HG03442 (cell line): ENCODE data around the gene KIF7.
"Not testable (repeated sequence)": the region's sequence is repeated elsewhere in the genome, so short reads cannot be mapped to it uniquely, and the experiment has no call there.

ENCODE experiments used
- ATAC-seq: cut with Tn5 transposase; IDR thresholded peaks from one replicate; pipeline ENCODE4 v1.9.1; 2021; ENCODE audit warnings: mild to moderate bottlenecking, moderate library complexity; ENCODE audit not compliant: unreplicated experiment

Gene KIF7, protein sequence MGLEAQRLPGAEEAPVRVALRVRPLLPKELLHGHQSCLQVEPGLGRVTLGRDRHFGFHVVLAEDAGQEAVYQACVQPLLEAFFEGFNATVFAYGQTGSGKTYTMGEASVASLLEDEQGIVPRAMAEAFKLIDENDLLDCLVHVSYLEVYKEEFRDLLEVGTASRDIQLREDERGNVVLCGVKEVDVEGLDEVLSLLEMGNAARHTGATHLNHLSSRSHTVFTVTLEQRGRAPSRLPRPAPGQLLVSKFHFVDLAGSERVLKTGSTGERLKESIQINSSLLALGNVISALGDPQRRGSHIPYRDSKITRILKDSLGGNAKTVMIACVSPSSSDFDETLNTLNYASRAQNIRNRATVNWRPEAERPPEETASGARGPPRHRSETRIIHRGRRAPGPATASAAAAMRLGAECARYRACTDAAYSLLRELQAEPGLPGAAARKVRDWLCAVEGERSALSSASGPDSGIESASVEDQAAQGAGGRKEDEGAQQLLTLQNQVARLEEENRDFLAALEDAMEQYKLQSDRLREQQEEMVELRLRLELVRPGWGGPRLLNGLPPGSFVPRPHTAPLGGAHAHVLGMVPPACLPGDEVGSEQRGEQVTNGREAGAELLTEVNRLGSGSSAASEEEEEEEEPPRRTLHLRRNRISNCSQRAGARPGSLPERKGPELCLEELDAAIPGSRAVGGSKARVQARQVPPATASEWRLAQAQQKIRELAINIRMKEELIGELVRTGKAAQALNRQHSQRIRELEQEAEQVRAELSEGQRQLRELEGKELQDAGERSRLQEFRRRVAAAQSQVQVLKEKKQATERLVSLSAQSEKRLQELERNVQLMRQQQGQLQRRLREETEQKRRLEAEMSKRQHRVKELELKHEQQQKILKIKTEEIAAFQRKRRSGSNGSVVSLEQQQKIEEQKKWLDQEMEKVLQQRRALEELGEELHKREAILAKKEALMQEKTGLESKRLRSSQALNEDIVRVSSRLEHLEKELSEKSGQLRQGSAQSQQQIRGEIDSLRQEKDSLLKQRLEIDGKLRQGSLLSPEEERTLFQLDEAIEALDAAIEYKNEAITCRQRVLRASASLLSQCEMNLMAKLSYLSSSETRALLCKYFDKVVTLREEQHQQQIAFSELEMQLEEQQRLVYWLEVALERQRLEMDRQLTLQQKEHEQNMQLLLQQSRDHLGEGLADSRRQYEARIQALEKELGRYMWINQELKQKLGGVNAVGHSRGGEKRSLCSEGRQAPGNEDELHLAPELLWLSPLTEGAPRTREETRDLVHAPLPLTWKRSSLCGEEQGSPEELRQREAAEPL (N-terminal part only)

DNA sequence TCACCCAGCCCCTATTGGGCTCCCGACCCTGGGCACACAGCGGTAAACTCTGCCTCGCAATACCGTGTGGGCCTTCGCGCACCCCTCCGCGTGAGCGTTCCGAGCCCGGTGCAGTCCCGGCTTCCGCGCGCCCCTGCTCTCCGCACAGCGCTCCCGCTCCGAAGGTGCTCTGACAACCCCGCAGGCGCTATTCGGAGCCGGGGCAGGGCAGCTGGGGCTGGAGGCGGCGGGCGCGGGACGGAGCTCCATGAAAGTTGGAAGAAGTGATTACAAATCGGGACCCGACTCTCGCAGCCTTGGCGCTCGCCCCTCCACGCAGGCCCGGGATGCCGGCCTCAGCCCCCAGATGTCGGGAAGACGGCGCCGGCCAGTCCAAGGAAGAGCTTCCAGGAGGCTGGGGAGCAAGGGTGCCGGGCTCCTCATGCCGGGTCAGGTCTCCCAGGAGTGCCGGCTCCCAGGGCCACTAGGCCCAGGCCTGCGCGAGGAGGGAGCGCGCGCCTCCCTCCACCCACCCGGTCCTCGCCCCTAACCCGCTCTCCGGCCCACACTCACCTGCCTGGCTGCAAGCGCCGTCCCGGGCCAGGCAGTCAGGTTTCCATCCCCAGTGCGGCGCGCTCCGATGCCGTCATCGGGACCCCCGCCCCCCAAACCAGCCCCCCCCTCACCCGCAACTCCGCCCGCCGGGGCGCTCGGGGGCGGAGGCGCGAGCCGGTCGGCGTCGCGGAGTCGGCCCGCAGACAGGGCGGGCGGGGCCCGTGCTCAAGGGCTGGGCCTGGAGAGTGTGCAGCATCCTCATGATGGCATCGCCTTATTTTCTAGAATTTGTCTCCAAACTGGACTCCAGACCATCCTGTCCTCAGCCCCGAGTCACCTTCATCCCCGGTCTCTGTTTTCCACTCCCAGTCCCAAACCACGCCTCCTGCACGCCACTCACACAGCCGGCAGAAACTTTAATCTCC, at the start of gene KIF7:
KIF7 (minus strand) TSS at position 621 of the 959 bp plus-strand sequence. CDS start 2,537 bp downstream, outside the sequence.
- no peak for ATAC-seq

GRCh38 chr15:89704411-89704810, 49.1 kb upstream of the KIF7 start:
- ATAC-seq, result no peak

DNA sequence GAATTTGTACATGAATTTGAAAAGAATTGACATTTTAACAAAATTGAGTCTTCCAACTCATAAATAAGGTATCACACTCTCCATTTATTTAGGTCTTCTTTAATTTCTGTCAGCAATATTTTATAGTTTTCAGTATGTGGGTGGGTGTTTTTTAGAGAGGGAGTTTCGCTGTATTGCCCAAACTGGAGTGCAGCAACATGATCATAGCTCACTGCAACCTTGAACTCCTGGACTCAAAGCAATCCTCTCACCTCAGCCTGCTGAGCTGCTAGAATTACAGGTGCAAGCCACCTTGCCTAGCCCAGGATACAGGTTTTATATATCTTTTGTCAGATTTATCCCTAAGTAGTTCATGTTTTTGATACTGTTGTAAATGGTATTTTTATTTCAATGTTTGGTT, 39.9 kb upstream of the KIF7 start:
- no peak for ATAC-seq

DNA sequence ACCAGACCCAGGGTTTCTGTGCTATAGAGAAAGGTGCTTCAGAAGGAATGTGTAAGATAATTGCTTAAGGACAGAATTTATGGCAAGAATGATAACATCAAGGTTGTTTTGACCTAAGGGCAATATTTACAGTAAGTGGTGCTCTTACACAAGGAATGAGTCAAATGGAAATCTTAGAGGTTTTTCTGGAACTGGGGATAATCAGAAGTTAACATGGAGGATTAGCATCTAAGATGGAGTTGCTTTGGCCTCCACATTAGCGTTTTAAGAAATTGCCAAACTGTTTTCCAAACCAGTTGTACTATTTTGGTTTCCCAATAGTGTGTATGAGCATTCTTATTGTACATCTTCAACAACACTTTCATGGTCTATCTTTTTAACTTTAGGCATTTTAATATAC, 38.4 kb upstream of the KIF7 start:
- ATAC-seq, result no peak

- ATAC-seq, result no peak
Observed at GRCh38 chr15:89693091-89693490, 37.8 kb upstream of the KIF7 start.

- peak; percentile 85 for ATAC-seq
Observed at GRCh38 chr15:89690276-89691218, 35.3 kb upstream of the KIF7 start, which contains the start of the genes PEX11A and WDR93. Gene PEX11A, minus strand, starts transcription at chr15:89690754. Its CDS starts 122 bp downstream, at chr15:89690632. Gene WDR93, plus strand, starts transcription at chr15:89690811. Its CDS starts 10,936 bp downstream, at chr15:89701747.

DNA sequence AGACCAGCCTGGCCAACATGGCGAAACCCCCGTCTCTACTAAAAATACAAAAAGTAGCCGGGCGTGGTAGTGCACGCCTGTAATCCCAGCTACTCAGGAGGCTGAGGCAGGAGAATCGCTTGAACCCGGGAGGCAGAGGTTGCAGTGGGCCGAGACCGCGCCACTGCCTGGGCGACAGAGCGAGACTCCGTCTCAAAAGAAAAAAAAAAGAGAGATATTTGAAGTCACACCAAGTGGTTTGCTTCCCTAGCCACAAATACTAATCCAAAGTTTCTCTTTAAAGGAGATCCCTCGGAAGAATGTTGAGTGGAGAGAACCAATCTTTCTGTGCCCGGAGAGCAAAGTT, 34.6 kb upstream of the KIF7 start:
- not testable (repeated sequence) for ATAC-seq

- ATAC-seq, result no peak
Observed at GRCh38 chr15:89686522-89686921, 31.3 kb upstream of the KIF7 start.

DNA sequence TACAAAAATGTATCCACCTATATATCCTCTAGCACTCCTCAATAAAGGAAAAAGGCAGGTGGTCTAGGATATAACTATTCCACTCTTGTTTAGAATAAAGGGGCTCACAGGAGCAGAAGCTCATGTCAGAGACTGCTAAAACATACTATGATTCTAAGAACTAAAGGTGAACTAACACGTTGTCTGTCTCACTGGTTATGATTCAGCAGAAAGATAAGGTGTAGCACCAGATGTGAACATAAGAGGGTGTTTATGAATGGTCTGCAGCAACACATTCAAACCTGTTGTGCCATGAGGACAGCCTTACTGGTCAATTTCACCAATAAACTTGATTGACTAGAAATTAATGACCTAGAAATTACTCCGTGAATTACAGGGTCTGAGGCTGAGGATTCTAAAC, 30.7 kb upstream of the KIF7 start:
- ATAC-seq, result no peak

GRCh38 chr15:89681146-89681545, 25.9 kb upstream of the KIF7 start:
- no peak for ATAC-seq

- no peak for ATAC-seq
Observed at GRCh38 chr15:89680282-89680873, 25.1 kb upstream of the KIF7 start.

GRCh38 chr15:89679212-89679611, 23.9 kb upstream of the KIF7 start, which contains the start of gene PLIN1:
Gene PLIN1, minus strand, starts transcription at chr15:89679367. Its CDS starts 1,878 bp downstream, at chr15:89677489.
- ATAC-seq, result no peak

DNA sequence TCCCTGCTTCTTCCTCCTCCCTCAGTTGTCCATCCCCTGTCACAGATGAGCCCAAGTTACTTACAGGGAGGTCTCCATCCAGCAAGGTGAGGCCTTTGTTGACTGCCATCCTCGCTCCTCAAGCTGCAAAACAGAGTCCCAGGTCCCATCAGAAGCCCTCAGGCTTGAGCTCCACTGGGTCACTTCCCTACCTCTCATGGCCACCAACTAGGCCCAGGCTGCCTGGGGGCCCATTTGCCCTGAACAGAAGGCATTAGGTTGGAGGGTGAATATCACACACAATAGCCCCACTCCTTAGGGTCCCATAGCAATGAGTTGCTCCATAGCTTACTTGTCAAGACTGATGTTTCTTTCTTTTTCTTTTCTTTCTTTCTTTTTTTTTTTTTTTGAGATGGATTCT, 22.1 kb upstream of the KIF7 start:
- no peak for ATAC-seq

- no peak for ATAC-seq
Observed at GRCh38 chr15:89675606-89676005, 20.3 kb upstream of the KIF7 start.

DNA sequence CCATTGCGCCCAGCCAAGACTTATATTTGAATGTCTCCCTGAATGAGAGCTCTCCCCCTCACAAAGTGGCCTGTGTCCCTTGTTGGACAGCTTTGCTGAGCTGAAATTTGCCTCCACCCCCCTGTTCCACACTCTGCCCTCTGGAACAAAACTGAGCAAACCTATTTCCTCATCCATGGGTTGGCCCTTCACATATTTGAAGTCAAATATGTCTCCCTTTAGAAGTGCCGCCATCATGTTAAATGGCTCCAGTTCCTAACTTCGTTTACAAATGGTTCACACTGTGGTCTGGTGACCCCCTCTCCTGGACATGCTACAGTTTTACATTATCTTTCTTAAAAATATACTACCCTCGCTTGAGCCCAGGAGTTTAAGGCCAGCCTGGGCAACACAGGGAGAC, 19.3 kb upstream of the KIF7 start:
- no peak for ATAC-seq

DNA sequence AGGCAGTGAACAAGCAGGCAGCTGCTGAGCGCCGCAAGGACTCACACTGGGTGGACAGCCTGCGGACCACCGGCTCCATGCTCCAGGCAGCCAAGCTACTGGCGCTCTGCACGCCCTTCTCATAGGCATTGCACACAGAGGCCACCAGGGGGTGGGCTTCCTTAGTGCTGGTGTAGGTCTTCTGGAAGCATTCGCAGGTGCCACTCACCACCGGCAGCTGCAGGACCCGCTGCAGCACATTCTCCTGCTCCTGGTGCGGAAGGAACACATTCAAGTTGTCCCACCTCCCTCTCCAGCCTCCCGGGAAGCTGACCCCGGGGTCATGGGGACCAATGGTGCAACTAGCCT, 17.9 kb upstream of the KIF7 start:
- no peak for ATAC-seq

DNA sequence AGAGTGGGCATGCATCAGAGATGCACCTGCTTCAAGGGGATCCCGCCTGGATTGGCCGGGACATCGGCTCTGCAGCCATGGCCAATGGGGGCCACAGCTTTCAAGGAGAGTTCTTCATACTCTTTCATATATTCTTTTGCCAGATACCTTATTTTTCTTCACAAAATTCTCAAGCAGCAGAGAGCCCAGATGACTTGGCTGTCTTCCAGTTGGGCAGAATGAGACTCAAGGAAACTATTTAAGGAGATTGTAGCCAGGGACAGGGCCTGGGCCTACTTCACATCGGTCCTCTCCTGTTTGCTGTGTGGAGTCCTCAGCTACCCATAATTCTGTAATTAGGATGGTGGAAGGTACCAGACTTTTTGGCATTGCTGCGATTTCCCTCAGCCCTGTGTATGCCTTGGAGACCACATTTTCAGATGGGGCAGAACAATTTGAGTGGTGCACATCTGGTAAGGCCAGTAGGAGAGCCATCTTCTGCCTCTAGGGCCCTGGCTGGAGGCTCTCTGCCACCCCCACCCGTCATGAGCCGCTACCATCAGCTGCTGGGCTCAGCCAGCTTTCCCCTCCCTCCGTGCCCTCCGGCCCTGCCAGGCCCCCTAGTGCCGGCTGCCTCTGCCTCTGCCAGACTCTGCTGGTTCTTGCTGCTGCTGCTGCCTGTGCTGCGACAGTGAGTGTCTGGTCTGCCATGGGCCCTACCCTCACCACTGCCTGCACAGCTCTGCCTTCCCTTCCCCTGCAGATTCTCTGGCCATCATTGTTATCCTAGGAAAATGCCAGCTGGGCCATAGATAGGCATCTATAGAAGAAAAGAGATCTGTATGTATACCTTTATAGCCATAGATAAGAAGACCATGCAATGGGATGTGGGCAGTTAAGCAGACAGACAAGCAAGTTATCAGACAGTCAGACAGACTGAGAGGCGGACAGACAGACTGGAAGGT, 17.2 kb upstream of the KIF7 start:
- no peak for ATAC-seq
